HFFc6 (cell line): ENCODE data around the gene DNAJB11. TPM values are rescaled to one million over a fixed set of nuclear protein-coding genes. Genes with fewer than 3 reads are reported as not detected.

ENCODE experiments used
- DNase-seq: peaks from one replicate; pipeline ENCODE4 v3.0.0-alpha.2; 2018
- H3K27ac Mint-ChIP-seq: 2 replicates; pipeline ENCODE4 v1.8.0; 2020; ENCODE audit warnings: mild to moderate bottlenecking, mixed read lengths
- H3K27me3 Mint-ChIP-seq: 2 replicates; pipeline ENCODE4 v1.8.0; 2021; ENCODE audit warnings: mild to moderate bottlenecking, moderate library complexity, mixed read lengths; ENCODE audit not compliant: insufficient read depth
- H3K36me3 Mint-ChIP-seq: 2 replicates; pipeline ENCODE4 v1.8.0; 2021; ENCODE audit warnings: low read depth, mixed read lengths
- H3K4me1 Mint-ChIP-seq: 2 replicates; pipeline ENCODE4 v1.8.0; 2020; ENCODE audit warnings: low read depth, mixed read lengths
- H3K4me3 Mint-ChIP-seq: 2 replicates; pipeline ENCODE4 v1.8.0; 2020; ENCODE audit warnings: mild to moderate bottlenecking, moderate library complexity, mixed read lengths
- H3K9me3 Mint-ChIP-seq: 2 replicates; pipeline ENCODE4 v1.8.0; 2020; ENCODE audit warnings: mild to moderate bottlenecking, mixed read lengths
- CTCF ChIP-seq: fragments of 200-600 bp; sonication (generic); IDR thresholded peaks from 2 replicates; pipeline ENCODE4 v1.5.0; 2021; ENCODE audit warnings: antibody characterized with exemption, mild to moderate bottlenecking
- total RNA-seq, 6 experiments: library from RNA; stranded (reverse); fragmentation: NEBNext Ultra II Directional; extraction: Animal tissue kit (Norgen Biotek cat#: 25700); gene quantifications; 2 replicates in 1 of 6; 3 replicates in 5 of 6; pipeline ENCODE4 v1.2.3, GENCODE V29; 2021

Gene DNAJB11
- total RNA-seq, 6 experiments from 2014 or later = 76.8 to 94.0 (median 84.2) TPM

GRCh38 chr3:186534113-186534669 is 36.3 kb upstream of the DNAJB11 start:
- DNase-seq = no peak
- TF ChIP-seq CTCF = no peak
- H3K4me3 Mint-ChIP-seq = no peak overlapping the region
- H3K9me3 Mint-ChIP-seq = no peaks in the 10 kb centered on the region
- no peak overlapping the region for H3K27ac Mint-ChIP-seq
- peaks cover 3% of the 10 kb centered on the region; the same call in 1 of the 2 replicates for H3K27me3 Mint-ChIP-seq
- H3K4me1 Mint-ChIP-seq = peaks cover 11% of the 10 kb centered on the region
- H3K36me3 Mint-ChIP-seq = no peaks in the 10 kb centered on the region

- H3K27ac Mint-ChIP-seq = no peak overlapping the region
These were observed 33.4 kb upstream of the DNAJB11 start for GRCh38 chr3:186536883-186537844.

GRCh38 chr3:186538779-186539178 is 31.7 kb upstream of the DNAJB11 start:
- Mint-ChIP-seq H3K27ac (no peak overlapping the region), H3K36me3 (no peaks in the 10 kb centered on the region), H3K4me1 (peaks cover 42% of the 10 kb centered on the region), H3K4me3 (no peak overlapping the region), H3K27me3 (peaks cover 3% of the 10 kb centered on the region; the same call in 1 of the 2 replicates), H3K9me3 (no peaks in the 10 kb centered on the region)
- no peak for TF ChIP-seq CTCF
- no peak for DNase-seq

More at GRCh38 chr3:186536883-186537844, 33.4 kb upstream of the DNAJB11 start:
- DNase-seq = peak; percentile 35
- no peak overlapping the region for H3K4me3 Mint-ChIP-seq
- TF ChIP-seq CTCF = no peak
- H3K9me3 Mint-ChIP-seq = no peaks in the 10 kb centered on the region
- H3K4me1 Mint-ChIP-seq = peaks cover 33% of the 10 kb centered on the region
- peaks cover 3% of the 10 kb centered on the region; the same call in 1 of the 2 replicates for H3K27me3 Mint-ChIP-seq
- no peaks in the 10 kb centered on the region for H3K36me3 Mint-ChIP-seq

GRCh38 chr3:186540221-186540834 is 30.2 kb upstream of the DNAJB11 start:
- Mint-ChIP-seq H3K4me1 (peaks cover 54% of the 10 kb centered on the region), H3K9me3 (no peaks in the 10 kb centered on the region), H3K36me3 (no peaks in the 10 kb centered on the region), H3K27me3 (peaks cover 2% of the 10 kb centered on the region; the same call in 1 of the 2 replicates), H3K4me3 (peak overlapping the region; percentile 18), H3K27ac (peak overlapping the region; percentile 41)
- TF ChIP-seq CTCF = peak; percentile 93
- DNase-seq = peak; percentile 67

GRCh38 chr3:186540835-186541226 is 29.7 kb upstream of the DNAJB11 start:
- H3K9me3 Mint-ChIP-seq = no peaks in the 10 kb centered on the region
- peak; percentile 46 for DNase-seq
- H3K4me3 Mint-ChIP-seq = peak overlapping the region; percentile 18
- peak; percentile 33 for TF ChIP-seq CTCF
- H3K4me1 Mint-ChIP-seq = peaks cover 54% of the 10 kb centered on the region
- H3K36me3 Mint-ChIP-seq = no peaks in the 10 kb centered on the region
- H3K27me3 Mint-ChIP-seq = peaks cover under 1% of the 10 kb centered on the region; the same call in 1 of the 2 replicates
- peak overlapping the region; percentile 41 for H3K27ac Mint-ChIP-seq
